Measurements from ENCODE around the gene GLDC.
"Not testable (repeated sequence)": the region's sequence is repeated elsewhere in the genome, so short reads cannot be mapped to it uniquely, and the experiment has no call there.

Gene GLDC
- total RNA-seq: 0 to 1.3 (median 0.67) reads per million in 4 experiments

DNA sequence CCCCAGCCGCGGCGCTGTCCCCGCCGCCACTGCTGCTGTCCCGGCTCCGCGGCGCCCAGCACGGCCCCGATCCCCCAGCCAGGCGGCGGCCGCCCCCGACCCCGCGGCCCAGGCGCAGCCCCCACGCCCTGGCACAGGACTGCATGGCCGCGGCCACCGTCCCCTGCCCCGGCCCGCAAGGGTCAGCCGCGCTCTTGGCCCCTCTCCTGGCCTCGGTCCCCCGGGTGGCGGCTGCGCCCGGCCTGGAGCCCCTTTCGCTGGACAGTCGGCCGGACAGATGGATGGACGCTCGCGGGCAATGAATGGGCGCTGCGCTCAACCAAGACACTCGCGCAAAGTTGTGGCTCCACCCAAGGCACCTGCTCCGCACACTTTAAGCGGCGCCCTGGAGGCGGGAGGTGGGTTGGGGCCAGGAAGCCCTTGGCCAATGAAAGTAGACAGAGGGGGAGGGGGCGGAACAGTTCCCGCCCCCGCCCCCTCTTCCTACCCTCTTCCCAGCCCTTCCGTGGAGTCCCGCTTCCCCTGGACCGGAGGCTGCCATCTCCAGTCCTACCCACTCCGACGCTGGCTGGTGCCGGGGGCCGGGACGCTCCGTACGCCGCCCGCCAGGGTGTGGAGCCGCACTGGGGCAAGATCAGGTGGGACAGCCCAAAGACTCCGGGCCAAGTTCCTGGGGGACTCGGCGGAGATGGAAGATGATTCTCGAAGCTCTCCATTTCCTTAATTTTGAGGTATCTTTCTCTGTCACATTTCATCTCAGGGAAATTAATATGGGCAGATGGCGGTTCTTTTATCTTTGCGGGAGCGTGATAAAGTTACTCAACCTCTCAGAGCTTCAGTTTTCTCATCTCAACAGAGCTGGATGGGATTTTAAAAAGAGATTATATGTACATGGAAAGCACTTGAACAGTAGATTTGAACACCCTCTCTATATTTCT is at the start of gene GLDC:
Gene GLDC (minus strand): TSS at position 375 of the 938 bp plus-strand sequence. CDS start 230 bp downstream, at position 145.
- peak; percentile 3 for DNase-seq

DNA sequence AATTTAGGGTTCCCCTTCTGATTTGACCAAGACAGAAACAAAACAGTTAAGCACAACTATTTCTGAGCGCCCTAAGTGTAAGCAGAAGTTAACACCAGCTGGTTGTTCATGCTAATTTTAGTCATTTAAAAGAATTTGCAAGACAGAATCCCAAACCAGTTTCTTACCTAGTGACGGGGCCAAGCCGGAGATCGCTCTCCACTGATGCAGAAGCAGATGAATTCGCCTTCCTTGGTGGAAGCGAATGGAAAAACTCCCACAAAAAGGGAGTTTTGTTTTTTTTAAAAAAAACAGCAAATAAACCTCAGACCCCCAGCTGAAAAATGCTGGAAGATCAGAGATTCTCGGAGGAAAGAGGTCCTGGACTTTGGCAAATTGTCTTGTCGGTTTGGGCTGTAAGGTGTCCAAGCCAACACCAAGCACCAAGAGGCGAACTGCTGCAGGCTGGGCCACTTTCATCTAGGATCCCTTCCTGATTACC is 47.4 kb upstream of the GLDC start:
- DNase-seq: no peak

DNA sequence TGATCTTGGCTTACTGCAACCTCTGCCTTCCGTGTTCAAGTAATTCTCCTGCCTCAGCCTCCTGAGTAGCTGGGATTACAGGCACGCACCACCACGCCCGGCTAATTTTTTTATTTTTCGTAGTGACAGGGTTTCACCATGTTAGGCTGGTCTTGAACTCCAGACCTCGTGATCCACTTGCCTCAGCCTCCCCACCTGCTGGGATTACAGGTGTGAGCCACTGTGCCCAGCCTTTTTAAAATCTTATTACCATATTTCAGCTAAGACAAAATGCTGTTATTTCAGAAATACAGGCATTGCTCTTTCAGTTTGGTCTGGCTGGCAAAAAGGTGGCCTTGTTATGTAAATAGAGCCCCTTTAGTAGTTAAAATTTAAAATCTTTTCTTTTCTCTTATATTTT is 46.9 kb upstream of the GLDC start:
- no peak for DNase-seq

DNA sequence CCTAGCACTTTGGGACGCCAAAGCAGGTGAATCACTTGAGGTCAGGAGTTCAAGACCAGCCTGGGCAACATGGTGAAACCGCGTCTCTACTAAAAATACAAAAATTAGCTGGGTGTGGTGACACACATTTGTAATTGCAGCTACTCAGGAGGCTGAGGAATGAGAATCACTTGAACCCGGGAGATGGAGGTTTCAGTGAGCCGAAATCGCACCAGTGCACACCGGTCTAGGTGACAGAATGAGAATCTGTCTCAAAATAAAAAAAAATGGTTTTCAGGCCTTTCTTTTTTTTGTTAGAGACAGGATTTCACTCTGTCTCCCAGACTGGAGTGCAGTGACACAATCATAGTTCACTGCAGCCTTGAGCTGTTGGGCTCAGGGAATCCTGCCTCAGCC is 45.1 kb upstream of the GLDC start:
- DNase-seq: not testable (repeated sequence)

DNA sequence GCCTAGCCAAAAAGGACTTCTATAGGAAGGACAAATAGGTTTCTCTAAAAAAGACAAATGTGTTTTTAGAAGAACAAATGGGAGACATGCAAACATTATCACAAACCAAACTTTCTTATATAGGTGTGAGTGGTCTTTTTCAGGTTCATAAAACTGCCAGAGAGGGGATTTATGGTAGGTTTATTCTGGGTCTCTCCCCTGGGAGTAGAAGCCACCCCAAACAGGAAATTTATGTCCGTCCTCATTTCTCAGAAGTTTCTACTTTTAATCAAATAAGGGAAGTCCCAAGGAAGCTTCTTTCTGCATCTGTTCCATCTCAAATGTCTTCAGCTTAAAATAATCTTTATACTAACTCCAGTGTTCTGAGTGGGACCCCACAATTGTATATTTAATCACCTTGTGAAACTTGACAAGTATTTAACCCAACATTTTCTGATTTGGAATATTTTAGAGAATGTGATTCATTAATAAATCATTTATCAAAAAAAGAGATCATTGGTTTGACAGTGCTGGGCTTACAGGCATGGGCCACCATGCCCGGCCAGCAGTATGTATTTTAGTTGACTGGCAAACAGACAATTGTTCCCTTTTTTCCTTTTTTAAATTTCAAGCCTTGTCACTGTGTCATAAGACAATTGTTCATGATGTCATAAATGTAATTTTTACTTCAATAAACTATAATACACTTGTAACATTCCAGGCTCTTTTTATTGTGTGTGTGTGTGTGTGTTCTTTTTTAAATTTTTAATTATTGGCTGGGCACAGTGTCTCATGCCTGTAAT is 44.6 kb upstream of the GLDC start:
- DNase-seq: no peak

DNA sequence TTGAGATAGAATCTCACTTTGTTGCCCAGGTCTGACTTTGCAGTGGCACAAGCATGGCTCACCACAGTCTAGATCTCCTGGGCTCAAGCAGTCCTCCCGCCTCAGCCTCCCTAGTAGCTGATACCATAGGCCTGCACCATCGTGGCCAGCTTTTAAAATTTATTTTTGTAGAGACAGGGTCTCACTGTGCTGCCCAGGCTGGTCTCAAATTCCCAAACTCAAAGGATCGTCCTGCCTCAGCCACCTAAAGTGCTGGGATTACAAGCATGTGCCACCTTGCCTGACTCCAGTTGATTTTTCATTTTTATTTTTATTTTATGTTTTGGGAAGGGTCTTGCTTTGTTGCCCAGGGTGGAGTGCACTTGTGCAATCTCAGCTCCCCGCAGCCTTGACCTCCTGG is 41.7 kb upstream of the GLDC start:
- no peak for DNase-seq

DNA sequence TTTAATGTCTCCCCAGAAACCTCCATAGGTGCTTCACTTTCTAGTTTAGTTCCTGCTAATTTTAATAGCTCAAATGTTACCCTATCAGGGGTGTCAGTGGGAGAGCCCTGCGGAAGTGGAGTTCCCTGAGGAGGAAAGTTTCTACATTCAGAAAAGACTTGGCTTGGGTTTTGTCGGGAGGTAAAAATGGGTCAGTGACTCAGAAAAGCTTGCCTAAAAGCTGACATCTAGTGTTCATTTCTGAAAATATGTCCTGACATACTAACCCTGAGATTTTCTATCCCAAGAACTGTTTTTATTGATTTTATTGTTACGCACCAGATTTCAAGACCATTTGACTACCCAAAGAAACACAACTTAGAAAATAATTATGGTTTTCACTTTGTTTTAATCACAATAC is 40.9 kb upstream of the GLDC start:
- no peak for DNase-seq

DNA sequence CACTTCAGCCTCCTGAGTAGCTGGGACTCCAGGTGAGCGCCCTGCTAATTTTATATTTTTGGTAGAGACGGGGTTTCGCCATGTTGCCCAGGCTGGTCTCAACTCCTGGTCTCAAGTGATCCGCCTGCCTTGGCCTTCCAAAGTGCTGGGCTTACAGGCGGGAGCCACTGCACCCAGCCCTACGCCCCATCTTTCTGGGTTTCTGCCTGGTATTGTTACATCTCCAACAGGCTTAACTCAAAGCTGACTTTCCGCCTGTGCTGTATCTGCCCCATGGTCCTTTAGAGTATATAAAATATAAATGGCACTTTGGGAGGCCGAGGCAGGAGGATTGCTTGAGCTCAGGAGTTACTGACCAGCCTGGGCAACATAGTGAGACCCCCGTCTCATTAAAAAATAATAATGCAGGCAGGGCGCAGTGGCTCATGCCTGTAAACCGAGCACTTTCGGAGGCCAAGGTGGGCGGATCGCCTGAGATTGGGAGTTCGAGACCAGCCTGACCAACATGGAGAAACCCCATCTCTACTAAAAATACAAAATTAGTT is 36.5 kb upstream of the GLDC start:
- DNase-seq: no peak

DNA sequence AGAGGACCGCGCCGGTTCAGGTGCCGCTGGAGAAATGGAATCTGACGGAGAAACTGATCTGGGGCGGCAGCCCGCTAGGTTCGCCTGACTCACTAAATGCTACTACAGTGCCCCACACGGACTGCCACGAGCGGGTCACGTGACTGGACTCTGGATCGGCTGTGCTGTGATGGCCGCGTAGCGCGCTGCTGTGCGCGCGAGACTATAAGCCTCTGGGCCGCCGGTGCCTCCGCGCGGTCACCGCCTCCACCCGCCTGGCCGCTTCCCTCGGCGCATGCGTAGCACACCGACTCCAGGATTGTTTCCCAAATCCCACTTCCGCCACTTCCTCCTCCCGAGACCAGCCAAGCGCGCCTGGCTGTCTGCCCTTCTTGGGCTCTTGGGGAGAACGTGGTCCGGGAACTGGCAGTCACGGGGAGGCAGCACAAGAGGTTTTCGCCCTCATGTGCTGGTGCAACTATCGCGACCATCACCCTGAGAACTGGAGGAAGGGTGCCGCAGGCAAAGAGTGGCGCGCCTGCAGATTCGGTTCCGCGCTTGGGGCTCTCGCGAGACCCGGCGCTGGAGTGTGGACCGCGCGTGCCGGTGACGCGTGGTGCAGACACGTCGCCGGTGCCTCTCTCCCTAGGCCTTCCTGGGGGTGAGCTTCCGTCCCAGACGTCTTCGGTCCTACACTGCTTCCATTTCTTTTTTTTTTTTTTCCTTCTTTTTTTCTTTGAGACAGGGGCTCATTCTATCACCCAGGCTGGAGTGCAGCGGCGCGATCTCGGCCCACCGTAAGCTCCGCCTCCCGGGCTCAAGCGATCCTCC is 35.8 kb upstream of the GLDC start:
- peak; percentile 81 for DNase-seq

DNA sequence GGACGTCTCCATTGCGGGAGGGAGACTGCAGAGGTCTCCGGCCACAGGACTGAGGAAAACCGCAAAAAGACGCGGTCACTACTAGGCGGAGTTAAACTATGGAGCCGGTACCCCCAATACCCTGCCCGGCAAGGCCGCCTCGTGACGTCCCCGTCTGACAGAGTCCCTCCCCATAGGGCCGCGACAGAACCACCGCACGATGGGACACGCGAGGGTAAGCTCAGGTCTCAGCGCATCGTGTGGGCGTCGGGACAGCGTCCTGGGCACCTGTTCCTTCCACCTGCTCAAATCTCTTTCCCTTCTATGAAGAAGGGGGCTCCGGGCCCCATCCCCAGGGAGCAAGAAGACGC is 35.2 kb upstream of the GLDC start:
- DNase-seq: peak; percentile 51

DNA sequence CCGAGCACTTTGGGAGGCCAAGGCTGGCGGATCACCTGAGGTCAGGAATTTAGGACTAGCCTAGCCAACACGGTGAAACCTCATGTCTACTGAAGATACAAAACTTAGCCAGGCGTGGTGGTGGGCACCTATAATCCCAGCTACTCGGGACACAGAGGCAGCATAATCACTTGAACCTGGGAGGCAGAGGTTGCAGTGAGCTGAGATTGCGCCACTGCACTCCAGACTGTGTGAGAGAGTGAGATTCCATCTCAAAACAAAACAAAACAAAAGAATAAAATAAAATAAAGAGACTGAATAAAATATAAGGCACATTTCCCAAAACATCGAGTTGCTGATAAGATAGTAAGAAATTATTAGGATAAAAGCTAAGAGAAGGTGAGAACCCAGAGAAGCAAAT is 32.3 kb upstream of the GLDC start:
- no peak for DNase-seq

DNA sequence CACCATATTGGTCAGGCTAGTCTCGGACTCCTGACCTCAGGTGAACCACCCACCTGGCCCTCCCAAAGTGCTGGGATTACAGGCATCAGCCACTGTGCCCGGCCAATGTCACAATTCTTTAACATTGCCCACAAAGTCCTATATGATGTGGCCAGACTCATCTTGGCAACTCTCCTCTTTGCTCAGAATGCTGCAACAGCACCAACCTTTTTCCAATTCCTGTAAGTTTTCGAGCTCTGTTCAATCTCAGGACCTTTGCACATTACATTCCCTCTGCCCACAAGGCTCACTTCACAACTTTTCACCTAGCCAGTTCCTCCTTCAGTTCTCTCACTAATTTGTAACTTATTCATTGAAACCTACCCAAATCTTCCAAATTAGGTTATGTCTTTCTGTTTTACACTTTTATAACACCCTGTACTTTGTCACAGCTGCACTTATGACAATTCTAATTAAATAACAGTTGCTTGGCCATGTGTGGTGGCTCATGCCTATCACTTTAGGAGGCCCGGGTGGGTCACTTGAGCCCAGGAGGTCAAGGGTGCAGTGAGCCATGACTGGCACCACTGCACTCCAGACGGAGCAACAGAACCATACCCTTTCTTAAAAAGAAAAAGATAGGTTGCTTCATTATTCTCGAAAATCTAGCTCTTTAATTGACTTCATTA is 30.9 kb upstream of the GLDC start:
- no peak for DNase-seq

DNA sequence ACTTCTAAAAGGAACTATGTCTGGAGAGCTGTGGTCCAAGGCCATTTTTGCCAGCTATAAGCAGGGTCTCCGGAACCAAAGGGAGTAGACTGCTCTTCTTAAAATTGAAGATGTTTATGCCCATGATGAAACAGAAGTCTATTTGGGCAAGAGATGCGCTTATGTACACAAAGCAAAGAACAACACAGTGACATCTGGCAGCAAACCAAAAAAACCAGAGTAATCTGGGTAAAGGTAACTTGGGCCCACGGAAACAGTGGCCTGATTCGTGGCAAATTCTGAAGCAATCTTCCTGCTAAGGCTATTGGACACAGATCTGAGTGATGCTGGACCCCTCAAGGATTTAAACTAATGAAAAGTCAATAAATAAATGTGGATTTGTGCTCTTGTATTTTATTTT is 29.7 kb upstream of the GLDC start:
- no peak for DNase-seq

DNA sequence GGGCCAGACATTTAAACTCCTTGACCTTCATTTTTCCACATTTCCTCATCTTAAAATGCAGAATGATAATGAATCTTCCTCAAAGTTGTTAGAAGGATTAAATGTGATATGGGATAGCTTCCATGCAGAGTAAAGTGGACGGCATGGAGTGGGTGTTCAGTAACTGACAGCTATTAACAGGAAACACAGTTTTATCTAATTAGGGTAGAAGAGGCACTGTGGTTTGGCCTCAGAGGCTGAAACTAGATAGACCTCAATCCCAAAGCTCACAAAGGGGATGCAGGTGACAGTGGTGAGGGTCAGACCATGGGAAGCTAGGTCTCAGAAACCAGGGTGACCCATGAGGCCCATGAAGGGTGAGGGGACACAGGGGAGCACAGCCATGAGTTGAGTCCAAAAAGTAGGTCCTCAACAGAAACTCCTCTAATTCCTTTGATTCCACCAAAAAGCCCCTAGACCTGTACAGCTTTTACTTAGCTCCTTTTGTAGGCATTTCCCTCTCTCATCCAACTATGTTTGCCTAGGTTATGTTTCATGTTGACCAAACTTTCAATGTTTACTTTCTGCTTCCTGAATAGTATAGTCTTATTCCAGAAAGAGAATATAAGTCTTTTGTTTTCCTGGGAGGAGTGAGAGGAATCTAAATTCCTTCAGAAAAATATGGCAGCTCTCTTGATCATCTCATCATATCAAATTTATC is 27.9 kb upstream of the GLDC start:
- no peak for DNase-seq

DNA sequence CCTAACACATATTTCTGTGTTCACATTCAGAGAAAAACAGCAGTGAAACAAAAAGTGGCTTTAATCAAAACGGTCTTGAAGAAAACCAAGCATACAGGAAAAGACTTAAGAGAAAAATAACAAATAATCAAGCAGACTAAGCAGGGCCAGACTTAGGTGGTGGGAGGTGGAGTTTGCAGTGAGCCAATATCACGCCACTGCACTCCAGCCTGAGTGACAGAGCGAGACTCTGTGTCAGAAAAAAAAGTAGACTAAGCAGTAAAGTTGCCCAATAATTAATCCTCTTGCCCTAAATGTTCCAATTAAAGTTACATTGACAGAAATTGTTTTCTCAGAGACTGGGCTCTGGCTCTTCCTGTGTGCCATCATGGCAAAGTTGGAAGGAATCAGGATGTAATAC is 26.6 kb upstream of the GLDC start:
- no peak for DNase-seq

DNA sequence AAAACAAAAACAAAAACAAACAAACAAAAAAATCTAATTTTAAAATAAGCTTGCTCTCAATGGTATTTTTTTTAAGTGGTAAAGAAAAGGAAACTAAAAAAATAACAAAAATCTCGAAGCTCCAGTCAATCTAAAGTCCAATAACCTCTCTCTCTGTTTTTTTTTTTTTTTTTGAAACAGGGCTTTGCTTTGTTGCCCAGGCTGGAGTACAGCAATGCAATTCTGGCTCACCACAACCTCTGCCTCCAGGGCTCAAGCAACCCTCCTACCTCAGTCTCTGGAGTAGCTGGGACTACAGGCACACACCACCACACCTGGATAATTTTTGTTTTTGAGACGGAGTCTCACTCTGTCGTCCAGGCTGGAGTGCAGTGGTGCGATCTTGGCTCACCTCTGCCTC is 25.9 kb upstream of the GLDC start:
- no peak for DNase-seq

DNA sequence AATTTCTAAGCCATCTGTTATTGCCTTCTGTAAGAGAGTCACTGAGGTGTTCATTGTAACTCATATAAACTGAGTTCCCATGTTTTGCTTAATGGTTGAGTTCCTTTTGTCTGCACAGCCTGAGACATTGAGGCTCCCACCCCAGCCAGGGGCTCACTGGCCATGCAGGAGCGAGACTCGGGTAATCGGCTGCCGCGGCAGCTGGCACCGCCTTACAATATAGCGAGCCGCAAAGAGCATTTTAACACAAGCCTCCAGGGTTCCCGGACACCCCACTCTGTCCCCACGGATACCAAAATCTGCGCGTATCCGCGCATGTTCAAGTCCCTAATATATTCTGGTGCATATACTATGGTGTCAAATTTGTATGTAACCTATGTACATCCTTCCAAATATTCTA is 24.4 kb upstream of the GLDC start:
- DNase-seq: no peak

DNA sequence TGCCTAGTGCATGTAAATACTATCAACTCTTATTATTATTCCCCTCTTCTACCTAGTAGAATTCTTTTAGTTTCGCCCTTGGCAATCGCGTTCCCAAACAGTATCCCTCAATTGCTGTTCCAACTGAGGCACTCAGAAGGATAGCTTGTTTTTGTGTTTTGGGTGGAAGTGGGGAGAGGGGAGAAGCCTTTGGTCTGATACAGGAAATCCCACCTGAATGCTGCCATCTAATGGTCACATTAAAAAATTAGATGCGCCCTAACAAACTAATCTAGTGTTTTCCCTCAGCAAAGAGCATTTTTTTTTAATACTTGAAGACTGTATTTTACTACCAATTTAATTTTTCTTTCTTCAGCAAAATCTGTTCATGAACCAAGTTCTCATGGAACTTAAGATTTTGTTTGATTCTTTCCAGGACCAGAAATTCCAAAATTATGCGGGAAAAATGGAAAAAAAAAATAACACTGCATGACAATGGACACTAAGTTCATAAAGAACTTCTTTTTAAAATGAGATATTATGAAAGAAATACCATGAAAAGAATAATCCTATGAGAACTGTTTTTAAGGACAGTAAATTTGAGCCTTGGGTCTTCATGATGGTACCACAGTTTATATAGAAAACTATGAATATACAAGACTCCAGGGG is 22.2 kb upstream of the GLDC start:
- no peak for DNase-seq

DNA sequence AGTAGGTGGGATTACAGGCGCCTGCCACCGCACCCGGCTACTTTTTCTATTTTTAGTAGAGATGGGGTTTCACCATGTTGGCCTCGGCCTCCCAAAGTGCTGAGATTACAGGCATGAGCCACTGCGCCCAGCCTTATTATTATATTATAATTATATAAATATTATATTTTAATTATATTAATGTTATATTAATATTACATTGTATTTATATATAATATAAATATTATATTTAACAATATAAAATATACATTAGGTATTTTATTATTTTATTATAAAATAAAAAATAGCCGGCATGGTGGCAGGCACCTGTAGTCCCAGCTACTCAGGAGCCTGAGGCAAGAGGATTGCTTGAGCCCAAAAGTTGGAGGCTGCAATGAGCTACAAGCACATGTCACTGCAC is 21.6 kb upstream of the GLDC start:
- no peak for DNase-seq

DNA sequence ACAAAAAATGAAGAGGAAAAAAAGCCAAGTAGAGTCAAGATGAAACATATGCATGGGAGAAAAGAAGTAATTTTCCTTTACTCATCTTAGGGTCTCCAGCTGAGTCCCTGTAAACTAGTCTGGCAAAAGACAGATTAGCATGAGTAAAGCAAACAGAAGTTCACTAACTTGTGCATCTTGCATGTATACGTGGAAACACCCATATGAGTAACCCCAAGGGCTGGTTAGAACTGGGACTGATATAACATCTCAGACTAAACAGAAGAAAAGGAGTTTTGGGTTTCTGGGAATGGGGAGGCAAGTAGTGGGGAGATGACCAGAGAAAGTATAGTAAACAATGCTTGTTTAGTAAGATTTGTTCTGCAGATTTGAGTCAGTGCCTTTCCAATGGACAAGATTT is 20.1 kb upstream of the GLDC start:
- DNase-seq: no peak

DNA sequence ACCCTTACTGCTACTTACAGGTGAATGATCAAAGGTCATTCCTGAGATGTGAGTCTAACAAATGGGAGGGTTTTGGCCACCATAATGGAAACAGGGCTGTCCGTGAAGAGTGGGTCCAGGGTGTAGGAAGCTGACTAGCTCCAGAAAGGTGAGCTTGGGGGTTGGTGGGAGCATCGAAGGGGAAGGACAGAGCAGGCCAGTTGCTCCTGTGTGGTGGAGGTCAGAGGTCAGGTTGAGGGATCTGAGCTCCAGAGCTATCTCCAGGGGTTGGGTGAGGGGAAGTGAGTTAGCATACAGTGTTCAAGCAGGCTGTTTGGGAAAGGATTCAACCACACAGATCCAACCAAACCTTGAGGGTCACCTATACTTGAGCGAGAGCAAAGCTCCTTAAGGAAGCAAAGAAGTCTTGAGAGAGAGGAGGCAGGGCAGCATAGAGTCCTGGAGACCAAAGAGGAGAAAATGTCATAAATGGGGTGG is 18.7 kb upstream of the GLDC start:
- no peak for DNase-seq

All from effector CD8-positive, alpha-beta T cell (primary cell).